Loucy (cell line): ENCODE measurements around the gene FGFR3.

Experiments used
- CTCF ChIP-seq: fragments of 200-600 bp; sonication (generic); conservative IDR thresholded peaks from 2 replicates; pipeline ENCODE4 v1.5.1; 2014; ENCODE audit warnings: mild to moderate bottlenecking, antibody characterized with exemption, low read length
- EZH2phosphoT487 ChIP-seq: fragments of 200-600 bp; IDR thresholded peaks from 2 replicates; pipeline ENCODE4 v1.6.1; 2018; ENCODE audit warnings: antibody characterized with exemption, mild to moderate bottlenecking, moderate library complexity, borderline replicate concordance

GRCh38 chr4:1857931-1858330 lies 64.8 kb downstream of the FGFR3 start:
- TF ChIP-seq CTCF: no peak
- no peak for TF ChIP-seq EZH2phosphoT487
